HG03520 (cell line): ENCODE measurements around the gene HOXA9.

ENCODE experiments used
- ATAC-seq: cut with Tn5 transposase; IDR thresholded peaks from one replicate; pipeline ENCODE4 v1.9.1; 2021; ENCODE audit warnings: mild to moderate bottlenecking, moderate library complexity; ENCODE audit not compliant: unreplicated experiment

Gene HOXA9

DNA sequence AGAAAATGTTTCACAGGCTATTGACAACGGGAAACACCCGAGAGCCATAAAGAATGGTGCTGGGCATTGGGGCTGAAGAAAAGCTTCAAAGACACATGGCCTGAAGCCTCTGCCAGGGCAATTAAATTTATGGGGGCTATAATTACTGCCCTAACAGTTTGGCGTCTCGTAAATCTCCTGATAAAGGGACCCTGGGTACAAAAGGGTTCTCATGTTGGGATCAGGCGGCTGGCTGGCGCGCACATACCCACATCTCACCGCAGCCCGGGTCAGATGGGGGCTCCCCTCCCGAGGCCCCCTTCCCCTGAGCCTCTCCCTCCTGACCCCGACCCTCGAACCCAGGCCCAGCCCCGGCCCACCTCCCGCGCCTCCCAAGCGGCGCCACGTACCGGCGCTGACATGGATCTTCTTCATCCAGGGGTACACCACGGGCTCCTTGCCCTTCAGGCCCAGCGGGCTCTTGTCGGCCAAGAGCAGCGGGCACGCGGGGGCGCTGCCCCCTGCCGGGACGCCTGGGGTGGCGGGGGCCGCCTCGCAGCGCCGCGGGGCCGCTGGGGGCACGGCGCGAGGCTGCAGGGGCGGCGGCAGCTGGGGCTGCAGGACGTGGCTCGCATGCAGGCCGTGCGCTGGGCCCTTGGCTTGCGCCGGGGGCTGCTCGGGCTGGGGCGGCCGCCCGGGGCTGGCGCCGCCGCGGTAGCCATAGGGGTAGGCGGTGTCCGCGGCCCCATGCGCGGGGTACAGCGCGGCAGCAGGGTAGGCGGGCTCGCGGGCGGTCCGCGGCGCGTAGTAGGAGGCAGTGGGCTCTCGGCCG is 35.4 kb downstream of the HOXA9 start:
- no peak for ATAC-seq

DNA sequence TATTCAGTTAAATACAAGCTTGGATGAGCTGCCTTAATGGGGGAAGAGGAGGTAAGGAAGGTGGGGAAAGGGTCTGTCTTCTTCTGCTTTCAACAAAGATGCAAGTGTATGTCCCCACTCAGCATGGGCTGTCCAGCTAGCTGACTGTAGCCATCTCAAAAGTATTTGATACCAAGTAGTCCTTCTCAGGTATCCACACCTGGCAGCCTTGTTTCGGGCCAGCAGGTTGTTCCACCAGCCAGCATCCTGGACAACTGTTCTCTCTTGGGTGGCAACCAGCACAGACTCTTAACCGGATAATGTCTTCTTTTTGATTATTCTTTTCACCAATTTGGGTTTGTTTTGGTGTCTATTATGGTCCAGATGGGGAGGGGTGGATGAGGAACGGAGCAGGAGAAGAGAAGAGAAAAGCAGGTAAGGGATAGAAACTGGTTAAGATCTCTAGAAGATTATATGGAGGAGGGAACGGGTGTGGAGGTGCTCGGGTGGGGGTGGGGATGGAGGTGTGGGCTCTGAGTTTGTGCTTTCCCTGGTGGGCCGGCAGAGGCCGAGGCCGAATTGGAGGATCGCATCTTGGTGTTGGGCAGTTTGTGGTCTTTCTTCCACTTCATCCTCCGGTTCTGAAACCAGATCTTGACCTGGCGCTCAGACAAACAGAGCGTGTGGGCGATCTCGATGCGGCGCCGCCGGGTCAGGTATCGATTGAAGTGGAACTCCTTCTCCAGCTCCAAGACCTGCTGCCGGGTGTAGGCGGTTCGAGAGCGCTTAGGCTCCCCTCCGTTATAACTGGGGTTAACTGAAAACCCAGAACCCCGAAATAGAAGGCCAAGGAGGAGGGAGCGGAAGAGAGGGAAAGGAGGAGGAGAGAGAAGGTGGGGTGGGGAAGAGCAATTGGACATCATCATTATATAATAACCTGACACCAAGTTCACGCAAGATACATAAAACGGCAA is 36.3 kb downstream of the HOXA9 start:
- no peak for ATAC-seq

DNA sequence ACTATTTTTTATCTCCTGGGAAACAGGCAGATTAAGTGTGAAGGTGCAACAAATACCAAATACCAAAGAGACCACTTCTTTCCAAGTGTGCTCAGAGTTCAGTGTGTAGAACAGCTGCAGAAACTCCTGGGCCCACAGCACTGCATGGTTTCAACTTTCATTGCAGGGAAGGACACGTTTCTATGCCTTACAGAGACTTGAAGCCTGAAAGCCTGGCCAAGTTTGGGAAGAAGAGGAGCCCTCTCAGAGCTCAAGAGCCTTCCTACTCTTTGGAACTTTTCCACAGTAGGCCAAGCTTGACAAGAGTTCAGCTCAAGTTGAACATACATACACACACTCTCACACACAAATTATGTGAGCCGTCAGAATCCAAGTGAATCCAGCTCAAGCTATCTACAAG is 37.3 kb downstream of the HOXA9 start:
- ATAC-seq = no peak

DNA sequence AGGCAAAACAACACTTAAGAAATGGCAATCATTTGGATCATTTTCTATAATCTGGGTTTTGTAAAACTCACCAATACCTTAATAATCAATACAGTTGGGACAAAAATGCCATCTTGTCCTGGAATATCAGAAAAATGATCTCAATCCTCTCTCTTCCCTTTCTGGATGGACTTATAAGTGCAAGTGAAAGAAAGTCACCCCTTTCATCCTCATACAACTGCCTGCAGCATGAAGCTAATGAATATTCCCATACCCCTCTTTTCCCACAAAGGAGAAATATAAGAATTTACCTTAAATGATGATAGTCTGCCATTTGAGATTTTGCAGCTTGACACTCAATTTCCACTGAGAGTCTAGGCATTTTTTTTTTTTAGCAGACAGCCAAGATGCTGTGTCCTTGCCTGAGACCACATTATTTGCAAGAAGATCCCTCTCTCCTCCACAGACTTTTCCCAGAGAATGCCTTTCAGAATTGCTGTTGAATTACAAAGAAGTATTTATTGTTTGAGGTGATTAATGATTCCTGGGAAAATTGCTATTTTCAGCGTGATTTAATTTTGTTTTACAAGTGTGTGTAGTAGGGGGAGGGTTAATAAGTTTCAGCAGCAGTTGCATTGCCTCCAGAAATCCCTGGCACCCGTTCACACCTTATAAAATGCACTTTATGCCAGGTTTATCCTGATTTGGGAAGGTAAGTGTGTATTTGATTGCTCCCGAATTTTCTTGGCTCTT is 38.6 kb downstream of the HOXA9 start:
- ATAC-seq = no peak

DNA sequence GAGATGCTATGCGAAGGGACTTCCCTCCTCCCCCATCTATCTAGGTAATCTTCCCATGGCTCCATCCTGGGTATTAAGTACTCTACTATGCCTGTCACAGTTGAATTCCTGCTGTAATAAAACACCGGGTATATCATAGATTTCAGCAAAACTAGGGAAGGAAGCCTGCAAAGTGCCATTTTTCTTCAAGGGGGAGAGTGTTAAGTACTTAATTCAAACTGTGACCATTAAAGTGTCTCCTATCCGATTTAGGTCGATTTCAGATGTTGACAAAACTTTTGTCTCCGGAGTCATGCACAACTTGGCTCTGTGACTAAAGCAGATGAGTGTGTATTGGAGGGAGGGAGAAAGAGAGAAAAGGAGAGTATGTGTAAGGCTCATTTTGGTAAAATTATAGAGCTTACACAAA is 39.3 kb downstream of the HOXA9 start:
- ATAC-seq = no peak

DNA sequence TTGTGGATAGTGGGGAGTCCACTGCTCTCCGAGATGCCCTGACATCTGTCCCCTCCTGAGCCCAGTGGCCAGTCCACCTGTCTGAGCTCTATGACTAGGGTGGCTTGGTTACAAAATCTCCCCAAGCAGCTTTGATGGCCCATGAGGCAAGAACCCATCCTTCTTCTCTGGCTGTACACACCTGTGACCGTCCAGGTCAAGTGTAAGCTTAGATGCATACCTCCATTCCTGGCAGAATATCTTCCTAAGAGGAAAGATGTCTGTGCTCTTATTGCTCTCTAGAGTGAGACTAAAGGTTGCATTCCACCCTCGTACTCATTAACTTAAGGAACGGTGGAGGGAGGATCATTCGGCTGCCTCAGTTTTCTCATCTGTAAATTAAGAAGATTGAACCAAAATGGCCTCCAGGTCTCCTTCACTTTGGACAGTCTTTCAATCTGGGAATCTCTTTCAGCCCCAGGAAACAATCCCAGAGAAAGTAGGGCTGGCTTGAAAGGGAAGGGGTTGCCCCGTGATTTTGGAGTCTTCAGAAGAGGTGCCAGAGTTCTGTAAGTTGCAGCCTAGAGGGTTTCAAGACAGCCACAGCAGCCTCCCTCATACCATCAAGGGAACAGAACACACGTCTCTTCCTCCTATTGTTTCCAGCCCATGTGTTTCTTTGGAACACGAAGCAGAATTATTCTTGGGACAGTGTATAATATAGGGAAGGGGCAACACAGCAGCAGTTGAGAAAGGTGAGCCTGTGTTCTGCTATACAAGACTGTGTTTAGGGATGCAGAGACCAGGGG is 40.2 kb downstream of the HOXA9 start:
- ATAC-seq = no peak

DNA sequence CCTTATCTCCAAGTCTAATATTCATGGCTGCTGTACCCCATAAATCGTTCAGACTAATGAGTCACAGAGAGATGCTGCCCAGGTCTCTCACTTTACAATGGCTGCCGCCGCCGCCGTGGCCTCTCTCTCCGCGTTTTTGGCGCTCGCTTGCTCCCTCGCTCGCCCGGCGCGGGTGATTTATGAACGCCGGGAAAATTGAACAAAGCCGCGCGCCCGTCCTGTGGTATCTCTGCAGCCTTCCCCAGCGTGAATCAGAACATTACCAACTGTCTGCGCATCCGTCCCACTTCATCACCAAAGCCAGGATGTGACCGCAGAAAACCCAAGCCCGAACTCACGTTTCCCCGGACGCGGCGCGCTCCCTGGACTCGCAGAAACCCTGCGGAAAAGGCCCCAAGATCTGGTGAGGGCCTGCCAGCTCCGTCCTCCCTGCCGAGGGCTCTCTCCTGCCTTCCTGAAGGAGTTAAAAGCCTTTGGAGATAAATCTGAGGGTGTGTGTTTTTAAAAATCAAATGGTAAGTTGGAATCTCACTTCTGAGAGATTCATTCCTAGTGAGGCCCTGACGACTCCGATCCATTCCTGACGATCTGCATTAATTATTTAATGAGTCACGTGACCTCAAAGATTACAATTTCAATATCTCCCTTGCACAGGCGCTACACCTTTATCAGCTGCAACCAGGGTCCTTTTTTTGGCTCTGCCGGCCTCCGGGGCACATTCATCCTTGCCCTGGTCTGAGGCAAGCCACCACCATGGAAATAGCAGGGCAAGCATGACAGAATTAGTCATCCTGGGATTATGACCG is 41.0 kb downstream of the HOXA9 start:
- no peak for ATAC-seq

DNA sequence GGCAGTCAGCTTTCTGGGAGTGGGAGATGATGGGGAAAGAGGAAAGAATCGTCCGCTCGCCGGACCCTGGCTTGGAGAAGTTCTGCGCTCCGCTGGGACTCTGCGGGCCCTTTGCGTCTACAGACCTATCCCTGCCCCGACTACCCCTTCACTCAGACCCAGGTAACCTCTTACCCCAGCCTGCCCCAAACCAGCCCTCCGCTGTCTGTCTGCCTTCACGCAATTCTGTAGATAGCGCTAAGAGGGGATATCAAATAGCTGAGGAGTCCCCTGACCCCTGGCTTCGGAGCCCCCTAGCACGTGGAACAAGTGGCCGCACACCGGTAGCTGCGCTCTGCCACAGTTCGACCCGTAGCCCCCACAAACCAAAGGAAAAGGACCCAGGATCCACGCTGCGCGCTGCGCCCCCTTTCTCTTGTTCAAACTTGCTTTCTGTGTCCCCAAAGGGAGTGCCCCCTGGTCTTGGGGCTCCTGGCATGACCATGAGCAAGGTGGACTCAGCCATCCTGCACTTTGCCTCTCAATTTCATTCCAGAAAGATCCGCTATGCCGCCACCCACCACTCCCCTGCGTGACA is 41.8 kb downstream of the HOXA9 start:
- ATAC-seq = no peak

DNA sequence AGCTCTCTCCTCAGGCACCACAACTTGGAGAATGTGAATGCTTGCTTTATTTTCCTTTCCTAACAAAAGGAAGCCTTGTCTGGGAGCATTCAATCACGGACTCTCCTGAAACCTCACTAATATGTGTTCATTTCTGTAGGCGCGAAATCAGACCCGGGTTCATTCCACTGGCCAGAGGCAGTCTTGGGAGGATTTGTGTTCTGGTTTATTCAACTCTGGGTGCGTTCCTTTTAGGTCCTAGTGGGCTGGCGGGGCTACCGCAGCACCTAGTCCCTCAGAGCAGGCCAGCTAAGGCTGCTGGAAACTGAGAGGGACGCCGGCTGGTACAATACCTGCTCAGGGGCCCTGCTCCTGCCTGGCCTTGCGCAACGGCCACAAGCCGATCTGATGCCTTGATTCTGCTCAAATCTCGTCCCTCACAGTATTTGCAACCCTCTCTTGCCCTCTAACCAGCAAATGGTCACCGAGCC is 42.3 kb downstream of the HOXA9 start:
- no peak for ATAC-seq

DNA sequence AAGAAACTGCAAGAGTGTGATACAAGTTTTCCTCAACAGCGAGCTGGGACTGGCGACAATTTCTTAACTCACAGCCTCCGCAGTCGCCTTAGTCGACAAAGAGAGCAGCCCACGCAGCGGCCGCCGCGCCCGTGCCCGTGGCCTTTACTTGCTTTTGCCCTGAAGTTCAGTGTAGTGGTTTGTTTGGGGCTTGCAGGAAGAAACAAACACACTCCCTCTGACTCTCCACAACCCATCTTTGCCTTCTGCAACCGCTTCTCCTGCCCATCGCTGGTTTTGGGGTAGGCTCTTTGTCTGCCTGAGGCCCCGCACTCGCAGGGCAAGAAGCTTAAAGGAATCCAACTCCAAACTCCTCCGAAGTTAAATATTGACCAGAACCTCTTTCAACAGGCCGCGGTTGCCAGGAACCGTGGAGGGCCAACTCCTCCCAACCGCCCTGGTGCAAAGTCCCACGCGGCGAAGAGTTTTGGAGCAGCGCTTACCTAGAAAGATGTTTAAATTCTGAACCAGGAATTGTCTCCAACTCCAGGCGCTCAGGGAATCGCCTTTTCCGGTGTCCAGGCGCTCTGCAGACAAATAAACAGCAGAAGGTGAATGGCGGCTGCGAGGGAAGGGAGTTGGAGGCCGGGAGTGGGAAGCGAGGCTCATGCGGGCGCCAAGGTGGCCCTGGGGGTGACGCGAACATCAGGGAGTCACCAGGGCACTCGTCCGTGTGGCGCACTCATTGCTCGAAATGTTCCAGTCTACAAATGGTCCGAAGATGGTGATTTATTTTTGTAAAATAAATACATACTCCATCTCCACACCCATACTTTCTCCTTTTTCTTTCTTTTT is 43.0 kb downstream of the HOXA9 start:
- no peak for ATAC-seq

DNA sequence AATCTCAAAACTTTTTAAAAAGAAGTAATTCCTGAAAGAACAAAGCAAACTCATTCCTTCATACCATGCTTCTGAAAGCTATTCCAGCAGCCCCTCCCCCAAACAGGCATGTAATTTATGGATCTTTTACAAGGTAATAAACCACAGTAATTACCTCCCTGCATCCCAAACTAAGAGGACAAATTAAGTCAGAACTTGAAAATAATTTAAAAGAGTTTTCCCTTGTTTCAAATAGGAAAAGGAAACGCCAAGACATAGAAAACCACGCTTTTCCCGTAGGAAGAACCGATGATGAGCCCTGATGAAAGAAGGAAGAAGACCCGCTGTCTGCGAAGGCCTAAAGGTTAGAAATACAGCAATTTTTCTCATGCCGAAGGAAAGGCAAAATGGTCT is 43.7 kb downstream of the HOXA9 start:
- no peak for ATAC-seq

DNA sequence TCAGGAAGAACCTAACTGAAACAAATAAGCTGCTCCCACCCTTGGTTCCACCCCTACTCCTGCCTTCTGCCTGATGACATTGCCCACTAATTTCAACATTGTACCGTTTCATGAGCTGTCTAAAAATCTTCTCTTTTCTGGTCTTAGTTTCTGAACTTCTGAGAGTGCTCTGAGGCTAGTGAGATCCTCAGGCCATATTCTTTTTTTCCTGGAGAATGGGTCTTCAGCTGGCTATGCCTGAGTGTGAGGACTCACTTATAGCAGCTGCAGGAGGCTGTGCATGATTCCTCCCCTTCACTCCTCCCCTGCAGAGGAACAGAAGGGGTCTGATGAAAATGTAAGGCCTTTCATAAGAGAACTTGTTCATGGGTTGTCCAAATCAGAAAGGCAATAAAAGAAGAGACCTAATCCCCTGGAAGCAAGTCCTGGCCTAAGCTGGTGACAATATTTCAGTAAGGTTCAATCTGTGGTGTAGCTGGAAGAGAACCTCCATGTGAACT is 45.9 kb downstream of the HOXA9 start:
- no peak for ATAC-seq

DNA sequence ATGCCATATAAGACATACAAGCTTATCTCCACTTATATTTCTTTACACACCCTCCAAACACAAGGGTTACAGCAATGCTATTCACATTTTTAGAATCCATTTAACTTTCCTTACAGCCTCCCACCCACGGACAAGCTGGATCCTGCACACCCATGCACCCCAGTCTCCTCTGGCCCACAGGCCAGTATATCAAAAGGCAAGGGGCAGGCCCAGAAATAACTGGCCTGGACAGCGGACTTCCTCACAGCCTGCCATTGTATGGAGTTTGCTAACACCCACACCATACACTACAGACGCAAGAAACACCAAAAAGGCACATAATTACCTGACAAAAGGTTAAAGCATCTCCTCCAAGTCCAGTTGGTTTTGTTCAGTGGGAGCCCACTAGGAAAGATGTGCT is 46.8 kb downstream of the HOXA9 start:
- ATAC-seq = no peak

DNA sequence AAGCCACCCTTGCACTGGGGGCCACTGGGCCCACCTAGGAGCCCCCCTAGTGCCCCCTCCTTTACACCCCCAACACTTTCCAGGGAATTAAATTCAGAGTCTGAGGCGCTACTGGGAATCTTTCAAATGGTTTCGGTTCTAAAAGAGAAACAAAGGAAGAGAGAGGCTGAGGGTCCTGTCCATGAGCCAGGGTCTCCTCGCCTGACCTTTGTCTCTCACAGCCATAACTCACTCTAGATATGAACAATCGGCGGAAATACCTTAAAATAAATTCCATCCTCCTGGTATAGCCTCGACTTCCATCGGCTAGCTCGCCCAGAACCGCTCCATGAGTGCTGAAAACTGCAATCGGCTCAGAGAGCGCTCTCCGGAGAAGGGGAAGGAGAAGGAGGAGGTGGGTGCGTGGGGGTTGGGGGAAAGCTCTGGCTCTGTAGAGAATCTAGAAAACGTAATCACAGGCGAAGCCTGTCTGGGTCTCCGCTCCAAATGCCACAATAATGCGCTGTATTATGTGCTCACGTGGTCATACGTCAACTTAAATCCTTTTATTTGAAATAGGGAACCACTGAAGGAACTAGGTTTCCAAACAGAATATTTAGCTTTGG is 47.3 kb downstream of the HOXA9 start:
- ATAC-seq = no peak

DNA sequence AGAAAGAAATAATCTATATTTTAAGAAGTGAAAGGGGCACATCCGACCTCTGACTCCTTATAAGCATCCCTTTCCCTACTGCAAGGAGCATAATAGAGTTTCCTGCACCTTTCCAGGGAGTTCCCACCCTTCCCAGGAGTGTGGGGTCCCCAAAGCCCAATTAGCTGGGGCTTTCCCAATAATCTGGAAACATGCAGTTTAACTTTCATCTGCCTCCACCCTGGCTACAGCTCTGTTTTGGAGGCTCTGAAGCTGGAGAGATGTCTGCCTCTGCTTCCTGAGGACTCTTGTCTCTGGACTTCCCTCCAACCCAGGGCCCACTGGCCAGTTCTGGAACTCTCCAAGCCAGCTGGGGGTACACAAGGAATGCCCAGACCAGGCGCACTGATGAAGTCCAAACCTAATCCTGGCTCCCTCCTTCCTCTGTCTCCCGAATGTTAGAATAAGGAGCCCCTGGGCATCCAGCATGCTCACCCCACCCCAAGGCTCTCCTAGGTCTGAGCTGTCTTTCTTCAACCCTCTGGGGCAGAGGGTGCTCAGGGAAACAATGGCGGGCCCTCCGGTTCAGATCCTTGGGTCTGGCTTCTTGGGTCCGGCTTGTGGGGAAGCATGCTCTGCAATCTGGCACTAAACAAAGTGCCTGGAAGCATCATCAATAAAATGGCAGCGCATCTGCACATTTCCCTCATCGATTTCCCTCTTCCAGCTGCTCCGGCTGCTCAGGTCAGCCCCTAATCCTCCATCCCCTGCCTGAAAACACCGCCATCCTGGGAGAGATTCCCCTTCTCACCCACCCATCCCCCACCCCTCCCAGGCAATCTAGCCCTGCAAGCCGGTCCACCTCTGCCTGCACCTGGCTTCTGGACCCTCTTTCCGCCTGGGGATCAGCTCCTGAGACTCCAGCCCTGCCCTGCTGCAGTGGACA is 48.1 kb downstream of the HOXA9 start:
- no peak for ATAC-seq

DNA sequence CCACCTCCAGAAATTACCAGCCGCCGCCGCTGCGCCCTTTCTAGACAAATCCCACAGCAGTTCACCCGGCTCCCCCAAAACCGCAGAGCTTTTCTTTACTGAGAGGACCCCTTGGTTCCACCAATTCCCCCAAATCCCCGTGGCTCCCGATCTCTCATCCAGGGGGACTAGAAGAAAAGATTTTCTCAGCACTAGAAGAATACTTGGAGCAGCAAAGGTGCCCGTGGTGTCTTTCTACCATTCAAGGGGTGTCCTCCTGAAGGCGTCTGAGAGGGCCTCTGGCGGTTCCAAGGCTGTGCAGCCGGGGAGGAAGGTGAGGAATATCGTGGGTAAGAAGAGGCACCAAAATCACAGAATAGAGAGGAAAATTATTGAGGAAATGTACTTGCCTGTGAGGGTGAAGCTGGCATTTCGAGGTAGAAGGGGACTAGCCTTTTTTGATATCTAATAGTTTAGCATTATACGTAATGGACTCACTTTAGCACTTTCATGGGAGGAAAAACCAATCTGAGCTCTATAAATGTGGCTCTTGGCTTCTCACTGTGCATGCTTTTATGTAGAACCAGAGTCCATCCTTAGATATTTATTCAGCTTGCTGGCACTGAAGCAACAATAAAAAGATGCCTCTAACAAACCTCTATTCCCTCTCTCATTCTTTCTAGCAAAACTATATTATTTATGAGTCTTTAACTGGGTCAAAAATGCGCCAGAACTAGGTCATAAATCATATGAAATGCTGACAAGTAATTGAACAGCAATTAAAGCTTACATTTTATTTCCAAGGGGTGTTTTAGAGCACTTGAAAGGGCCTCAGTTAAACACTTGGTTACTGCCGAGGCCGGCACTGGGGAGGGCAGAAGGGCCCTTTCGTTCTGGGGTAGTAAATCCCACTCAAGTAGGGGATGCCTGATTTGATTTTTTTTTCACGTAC is 49.0 kb downstream of the HOXA9 start:
- ATAC-seq = no peak
